NCI-H128 (cell line): ENCODE measurements around the gene SLC9A2.
A peak's percentile ranks its signal among the peaks of the same experiment; 100 is the strongest.

Source experiments
- DNase-seq: peaks from one replicate; lab custom pipeline; 2025; ENCODE audit not compliant: unreplicated experiment; lab: John Stamatoyannopoulos, UW

Gene SLC9A2

DNA sequence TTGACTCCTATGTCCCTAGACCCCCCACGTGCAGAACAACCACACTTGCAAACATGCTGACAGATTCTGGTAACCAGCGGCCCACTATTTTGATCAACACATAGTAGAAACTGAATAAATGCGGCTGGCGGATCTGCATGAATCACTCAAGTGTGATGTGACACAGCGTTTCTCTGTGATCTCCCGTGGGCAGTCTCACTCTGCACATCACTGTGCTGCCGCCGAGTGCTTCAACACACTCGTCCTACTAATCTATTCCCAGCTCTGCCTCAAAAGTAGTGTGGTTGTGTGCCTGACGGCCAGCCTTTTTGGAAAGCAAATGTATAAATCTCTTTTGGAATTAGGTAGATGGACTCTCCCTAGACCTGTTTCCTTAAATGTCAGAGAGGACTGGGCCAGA is 105.2 kb downstream of the SLC9A2 start:
- DNase-seq, result no peak

DNA sequence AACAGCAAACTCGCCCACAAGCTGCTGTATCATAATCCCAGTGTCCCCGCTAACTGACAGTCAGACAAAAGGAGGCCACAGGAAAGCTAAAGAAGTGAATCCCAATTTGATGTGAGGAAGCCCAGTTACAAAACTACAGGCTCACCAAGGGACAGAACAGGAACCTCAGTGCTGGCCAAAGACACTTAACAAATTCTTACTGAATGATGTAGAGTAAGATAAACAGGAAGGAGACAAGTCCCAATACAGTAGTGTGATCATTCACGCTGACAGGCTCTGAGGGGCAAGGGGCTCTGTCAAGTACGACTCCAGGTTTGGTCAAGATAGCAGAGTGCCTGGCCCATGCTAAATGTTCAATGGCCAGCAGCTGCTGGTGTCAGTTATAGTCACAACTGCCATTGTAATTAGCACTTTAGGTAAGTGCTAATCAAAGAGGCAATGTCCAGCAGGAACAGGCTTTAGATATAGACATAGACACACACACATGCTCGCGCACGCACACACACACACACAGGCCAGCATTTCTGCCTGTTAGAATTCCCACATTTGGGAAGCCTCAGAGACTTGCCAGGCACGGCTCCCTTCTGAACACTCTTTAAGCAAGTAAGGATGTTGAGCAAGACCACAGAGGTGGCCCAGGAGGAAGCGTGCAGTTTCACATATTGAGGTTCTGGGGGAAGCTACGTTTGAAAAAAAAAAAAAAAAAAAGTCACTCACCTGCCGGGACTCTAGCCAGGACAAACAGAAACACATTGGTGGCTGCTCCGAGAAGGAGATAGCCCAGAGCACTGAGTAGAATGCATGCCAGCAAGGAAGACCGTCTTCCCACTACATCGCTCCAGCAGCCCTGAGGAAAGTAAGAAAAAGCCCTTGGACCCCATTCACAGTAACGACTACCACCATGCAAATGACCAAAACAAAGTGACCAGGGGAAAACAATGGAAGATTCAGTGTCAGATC is 107.1 kb downstream of the SLC9A2 start:
- no peak for DNase-seq

DNA sequence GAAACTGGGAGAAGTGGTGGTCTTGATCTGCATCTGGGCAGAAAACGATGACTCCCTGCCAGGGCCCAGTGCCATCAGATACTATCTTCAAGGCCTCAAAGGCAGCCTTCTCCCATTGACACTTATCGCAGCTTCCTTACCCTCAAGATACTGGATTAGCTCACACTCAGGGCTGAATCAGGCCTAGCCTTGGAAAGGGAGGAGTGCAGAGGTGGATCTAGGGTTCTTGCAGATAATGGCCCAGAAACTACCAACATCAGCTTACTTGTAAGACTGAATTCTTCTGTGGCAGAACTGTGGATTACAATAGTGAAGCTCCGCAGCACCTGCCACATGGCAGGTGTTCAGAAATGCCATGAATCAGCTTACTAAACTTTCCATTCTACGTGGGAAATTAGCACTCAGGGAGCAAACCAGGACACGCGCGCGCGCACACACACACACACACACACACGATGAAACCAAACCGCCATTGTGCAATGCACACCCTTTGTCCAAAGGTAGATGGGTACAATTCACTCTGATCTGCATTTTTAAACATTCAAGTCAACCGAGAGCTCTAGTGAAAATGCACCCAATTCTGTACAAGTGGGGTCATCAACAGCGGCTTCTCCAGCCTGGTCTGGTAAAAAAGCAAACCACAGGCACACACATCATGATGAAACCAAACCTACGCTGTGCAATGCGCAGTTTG is 116.2 kb downstream of the SLC9A2 start:
- DNase-seq, result no peak

GRCh38 chr2:102736110-102736409 is 116.7 kb downstream of the SLC9A2 start:
- DNase-seq, result peak; percentile 13

GRCh38 chr2:102736410-102737409 is 117.4 kb downstream of the SLC9A2 start:
- DNase-seq, result peak; percentile 58

DNA sequence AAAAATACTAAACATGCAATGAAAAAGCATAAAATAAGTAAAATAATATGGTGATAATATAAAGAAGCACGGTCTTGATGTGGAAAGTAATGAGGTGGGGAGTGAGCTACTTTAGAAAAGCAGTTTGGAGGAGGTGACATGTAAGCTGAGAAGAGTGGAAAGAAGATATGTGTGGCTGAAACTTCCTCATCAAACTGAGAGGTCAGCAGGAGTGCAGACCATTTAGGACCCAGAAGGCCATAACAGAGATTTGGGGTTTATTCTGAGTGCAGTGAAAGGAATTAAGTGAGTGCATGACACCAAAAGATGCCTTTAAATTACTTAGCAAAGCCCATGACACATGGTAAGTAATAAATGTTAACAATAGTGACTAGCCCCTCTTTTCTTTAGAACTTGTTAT is 118.1 kb downstream of the SLC9A2 start:
- no peak for DNase-seq

GRCh38 chr2:102743259-102743658 is 123.9 kb downstream of the SLC9A2 start:
- DNase-seq, result no peak

DNA sequence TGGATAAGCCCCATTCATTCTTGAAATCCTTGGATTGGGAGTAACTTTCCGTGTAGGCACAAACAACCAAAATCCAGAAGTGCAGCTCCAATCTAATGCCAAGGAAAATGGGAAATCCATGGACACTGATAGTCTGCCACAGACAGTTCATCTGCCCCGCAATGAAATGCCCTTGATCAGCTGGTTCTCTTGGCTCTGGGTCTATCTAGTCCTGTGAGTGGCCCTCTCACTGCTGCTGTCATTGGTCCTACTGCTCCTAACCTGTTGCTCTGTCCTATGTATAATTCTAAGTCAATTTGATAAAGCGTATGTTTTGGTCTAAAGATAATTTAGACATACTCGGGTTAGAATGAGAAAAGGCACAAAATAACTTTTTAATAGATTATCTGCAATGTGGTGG is 128.8 kb downstream of the SLC9A2 start:
- DNase-seq, result no peak

DNA sequence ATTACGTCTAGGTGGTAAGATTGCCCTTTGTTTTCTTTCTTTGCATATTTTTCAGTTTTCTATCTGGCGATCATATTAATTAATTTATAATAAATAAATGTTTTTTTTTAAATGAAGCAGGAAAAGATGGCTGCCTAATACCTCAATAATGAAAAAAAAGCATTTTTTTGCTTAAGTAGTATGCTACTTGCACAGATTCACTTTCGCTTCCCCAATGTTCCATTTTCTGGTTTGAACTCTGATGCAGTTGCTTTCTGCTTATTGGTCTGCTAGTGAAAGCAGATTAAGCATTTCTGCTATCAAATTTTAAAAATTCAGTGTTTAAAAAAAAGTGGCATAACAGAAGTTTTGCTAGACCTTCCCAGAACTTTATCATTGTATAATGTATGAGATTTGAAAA is 130.6 kb downstream of the SLC9A2 start:
- no peak for DNase-seq

DNA sequence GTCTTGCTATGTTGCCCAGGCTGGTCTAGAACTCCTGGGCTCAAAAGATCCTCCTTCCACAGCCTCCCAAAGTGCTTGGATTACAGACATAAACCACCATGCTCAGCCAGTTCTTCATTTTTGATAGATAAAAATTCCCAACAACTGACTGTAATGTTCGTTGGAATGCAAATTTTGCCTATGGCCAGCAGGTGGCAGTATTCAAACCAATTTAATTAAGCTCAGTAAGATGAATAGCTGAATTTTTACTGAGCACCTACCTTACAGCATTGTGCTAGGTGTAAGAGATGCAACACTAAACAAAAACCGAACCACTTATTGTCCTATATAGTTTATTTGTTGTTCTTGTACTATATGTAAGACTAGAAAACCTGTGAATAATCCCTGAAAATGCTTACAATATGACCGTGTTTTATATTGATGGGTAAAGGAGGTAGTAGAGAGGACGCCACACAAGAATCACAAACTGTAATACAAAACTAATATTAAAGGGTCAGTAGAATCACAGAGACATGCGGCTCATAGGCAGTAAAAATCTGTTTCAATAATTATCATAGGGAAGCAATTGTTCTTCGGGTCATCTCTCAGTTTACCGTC is 134.3 kb downstream of the SLC9A2 start:
- peak; percentile 42 for DNase-seq

DNA sequence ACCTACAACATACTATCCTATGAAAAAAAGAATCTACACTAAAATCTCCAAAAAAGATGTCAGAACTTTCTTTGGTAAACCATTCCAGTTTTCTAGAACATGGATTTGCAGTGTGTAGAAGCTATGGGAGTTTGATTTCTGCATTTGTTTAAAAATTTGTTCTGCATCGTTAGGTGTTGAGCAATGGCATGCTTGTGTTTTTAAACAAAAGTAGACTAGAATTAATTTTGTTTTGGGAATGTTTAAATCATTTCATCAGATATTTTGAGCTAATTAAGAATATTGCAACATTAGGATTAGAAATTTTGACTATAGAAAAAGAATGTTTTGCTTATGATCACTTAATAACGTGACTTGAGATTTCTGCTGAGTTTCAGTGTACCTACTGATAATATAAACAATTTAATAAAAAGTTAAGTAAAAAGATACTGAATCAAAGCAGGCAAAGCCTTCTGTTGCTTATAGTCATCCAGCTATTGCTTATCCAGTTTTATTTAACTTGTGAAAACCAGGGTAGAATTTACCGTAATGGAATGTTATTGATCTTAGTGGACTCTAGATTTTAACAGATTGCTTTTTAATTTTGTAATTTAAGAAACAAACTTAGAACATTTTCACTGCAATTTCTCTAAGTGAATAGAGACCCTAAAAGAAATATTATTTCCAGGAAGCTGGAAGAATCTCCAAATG is 135.2 kb downstream of the SLC9A2 start:
- no peak for DNase-seq

- DNase-seq, result no peak
Measured at GRCh38 chr2:102755284-102755683, 135.9 kb downstream of the SLC9A2 start.

GRCh38 chr2:102758439-102758838 is 139.1 kb downstream of the SLC9A2 start:
- no peak for DNase-seq
